HepG2 (cell line): ENCODE results near the gene ARSJ. TPM values are rescaled to one million over a fixed set of nuclear protein-coding genes. Genes with fewer than 3 reads are reported as not detected.

Source experiments
- ATAC-seq: fragments of 200-7000 bp; cut with Tn5 transposase; 3 replicates; pipeline ENCODE4 v1.9.1; 2020; ENCODE audit warnings: mild to moderate bottlenecking, moderate library complexity
- BruUV-seq: library from RNA; stranded (reverse); fragments of 400-500 nt; replicated peaks from 2 replicates; lab custom pipeline; 2021; lab: Mats Ljungman, UMichigan
- CTCF ChIA-PET: fragments of 300-600 bp; formaldehyde crosslinking; extraction: SDS; loops from one replicate; lab custom pipeline; 2021; ENCODE audit warnings: low total read pairs, inconsistent platforms, low intra/inter-chr PET ratio; lab: Yijun Ruan, JAX
- POLR2A ChIA-PET: fragments of 350-600 bp; sonication (Branson Sonifier 250); formaldehyde crosslinking; loops from one replicate; lab custom pipeline; 2020; ENCODE audit warnings: antibody characterized with exemption, inconsistent platforms; lab: Yijun Ruan, JAX
- DNase-seq: peaks from one replicate; pipeline ENCODE4 v3.0.0-alpha.2; 2015; ENCODE audit warnings: low spot score
- FAIRE-seq: peaks from 3 replicates; lab custom pipeline; 2011; peaks lifted over from hg19 to GRCh38; lab: Jason Lieb, UNC
- H2AFZ ChIP-seq: one replicate; pipeline ENCODE4 v1.6.1; 2011; ENCODE audit warnings: low read length, inconsistent platforms
- H3K27ac ChIP-seq: fragments of 300-600 bp; 3 replicates; pipeline ENCODE4 v1.8.0; 2011; ENCODE audit warnings: mixed run types, mild to moderate bottlenecking, mixed read lengths, low read length, inconsistent platforms; ENCODE audit not compliant: insufficient read depth; ENCODE audit errors: extremely low read length
- H3K27me3 ChIP-seq, 2 experiments: fragments of 200-600 bp in 1 of 2; 2 replicates in 1 of 2; 3 replicates in 1 of 2; pipeline versions ENCODE4 v1.6.0 to v1.8.0; 2011; ENCODE audit warnings: low read length in 2 of 2, mild to moderate bottlenecking in 2 of 2, moderate library complexity in 2 of 2, inconsistent platforms in 1 of 2; ENCODE audit not compliant: insufficient read depth in 2 of 2, control insufficient read depth in 1 of 2
- H3K36me3 ChIP-seq, 2 experiments: fragments of 200-600 bp in 1 of 2; replicated peaks in 1 of 2; 2 replicates in 1 of 2; 3 replicates in 1 of 2; pipeline versions ENCODE4 v1.5.1 to v1.8.0; 2011; ENCODE audit warnings: low read length in 2 of 2, inconsistent platforms in 1 of 2; ENCODE audit not compliant: insufficient read depth in 2 of 2, control insufficient read depth in 1 of 2
- H3K4me1 ChIP-seq: 2 replicates; pipeline ENCODE4 v1.5.1; 2012; ENCODE audit warnings: low read length, inconsistent platforms; ENCODE audit not compliant: insufficient read depth
- H3K4me2 ChIP-seq: 2 replicates; pipeline ENCODE4 v1.6.0; 2011; ENCODE audit warnings: low read depth, low read length, inconsistent platforms
- H3K4me3 ChIP-seq, 3 experiments: fragments of 200-600 bp in 1 of 3; sonication (generic), shearing (Covaris generic) in 1 of 3; replicated peaks in 1 of 3; 2 replicates each; pipeline ENCODE4 v1.5.1; 2011 to 2016; ENCODE audit warnings: low read length in 3 of 3, inconsistent platforms in 2 of 3, low read depth in 2 of 3, mild to moderate bottlenecking in 2 of 3, control low read depth in 1 of 3, mixed read lengths in 1 of 3; ENCODE audit not compliant: insufficient read depth in 1 of 3
- H3K79me2 ChIP-seq: one replicate; pipeline ENCODE4 v1.6.1; 2011; ENCODE audit warnings: low read length, inconsistent platforms; ENCODE audit not compliant: insufficient read depth
- H3K9ac ChIP-seq: 2 replicates; pipeline ENCODE4 v1.6.0; 2011; ENCODE audit warnings: mild to moderate bottlenecking, low read depth, low read length, inconsistent platforms; ENCODE audit not compliant: insufficient read depth
- H3K9me3 ChIP-seq: 2 replicates; pipeline ENCODE4 v1.5.1; 2012; ENCODE audit warnings: mild to moderate bottlenecking, low read length
- H4K20me1 ChIP-seq: 2 replicates; pipeline ENCODE4 v1.6.0; 2011; ENCODE audit warnings: inconsistent platforms, mild to moderate bottlenecking, low read length, moderate library complexity; ENCODE audit not compliant: insufficient read depth
- FIP1L1 ChIP-seq: fragments of 200-400 bp; formaldehyde crosslinking; IDR thresholded peaks from 2 replicates; pipeline ENCODE4 v1.6.1; 2018; ENCODE audit warnings: low read depth, mild to moderate bottlenecking, low read length, moderate library complexity, borderline replicate concordance; ENCODE audit not compliant: insufficient read depth
- SCMH1 ChIP-seq: sonication (generic); formaldehyde crosslinking; IDR thresholded peaks from 2 replicates; pipeline ENCODE4 v1.9.0; 2021; ENCODE audit warnings: missing genetic modification reagents, mild to moderate bottlenecking, borderline replicate concordance
- SRY ChIP-seq: sonication (generic); formaldehyde crosslinking; IDR thresholded peaks from 2 replicates; pipeline ENCODE4 v1.8.0; 2022; ENCODE audit warnings: mild to moderate bottlenecking, missing genetic modification reagents
- SUZ12 ChIP-seq: fragments of 150-350 bp; IDR thresholded peaks from 2 replicates; pipeline ENCODE4 v1.6.1; 2014; ENCODE audit warnings: low read depth, low read length
- SYNCRIP ChIP-seq: fragments of 200-400 bp; formaldehyde crosslinking; IDR thresholded peaks from 2 replicates; pipeline ENCODE4 v1.6.1; 2018; ENCODE audit warnings: mild to moderate bottlenecking, low read depth, low read length; ENCODE audit not compliant: insufficient read depth
- ZBTB40 ChIP-seq, 2 experiments: fragments of 450-650 bp in 1 of 2; sonication (generic) in 1 of 2; formaldehyde crosslinking in 1 of 2; IDR thresholded peaks; 2 replicates each; pipeline versions ENCODE4 v1.6.1 to v1.8.0; 2016 to 2022; ENCODE audit warnings: antibody characterized with exemption in 1 of 2, mild to moderate bottlenecking in 1 of 2, missing genetic modification reagents in 1 of 2
- ZBTB42 ChIP-seq: sonication (generic); formaldehyde crosslinking; IDR thresholded peaks from 2 replicates; pipeline ENCODE4 v1.5.0; 2020; ENCODE audit warnings: mild to moderate bottlenecking, missing genetic modification reagents
- whole genome bisulfite sequencing: methylation state at CpG from one replicate; pipeline ENCODE4 v1.1.6; 2017; ENCODE audit warnings: low lambda C conversion rate; 5-methylcytosine and 5-hydroxymethylcytosine counted together
- in situ Hi-C: cut with HindIII; loops from 2 replicates; pipeline ENCODE4 v1.10.0; 2017; ENCODE audit warnings: low pct_unique_long_range_greater_than_20kb; ENCODE audit not compliant: extremely low pct_ligation_motif_present
- intact Hi-C: fragments of 100-400 bp; cut with micrococcal nuclease; formaldehyde crosslinking; loops from one replicate; pipeline ENCODE4 v1.10.0; 2022; ENCODE audit not compliant: unreplicated experiment
- polyA plus RNA-seq, 8 experiments: library from polyadenylated mRNA; depleted of rRNA in 3 of 8; stranded (reverse) in 7 of 8; unstranded in 1 of 8; fragments of >200 nt; fragmentation: Illumina TruSeq in 4 of 8; extraction: Trizol in 4 of 8; gene quantifications; 2 replicates each; pipeline versions ENCODE4 v1.2.1 to v1.2.3, GENCODE V29; 2011 to 2016; ENCODE audit warnings: low read depth in 4 of 8, missing spikeins in 1 of 8, mixed read lengths in 1 of 8; ENCODE audit not compliant: insufficient read depth in 1 of 8
- total RNA-seq, 5 experiments: library from RNA; depleted of rRNA; stranded (reverse); fragments of >200 nt; fragmentation: Illumina TruSeq; extraction: Trizol; gene quantifications; 2 replicates each; pipeline ENCODE4 v1.2.3, GENCODE V29; 2016; ENCODE audit warnings: low read depth in 1 of 5
- TF ChIP-seq, protein P1 (sequence below): sonication (generic); formaldehyde crosslinking; IDR thresholded peaks from 2 replicates; pipeline ENCODE4 v1.4.0; 2020; ENCODE audit warnings: missing genetic modification reagents, borderline replicate concordance
- TF ChIP-seq, protein P2 (sequence below): IDR thresholded peaks from 2 replicates; pipeline ENCODE4 v1.6.1; 2016

Gene ARSJ
- total and polyA plus RNA-seq, 2 of the 13 experiments (the other 11 are each of a cell fraction or from before 2014, with no cell fraction given), result not detected

GRCh38 chr4:113972781-113973180 is 6.7 kb downstream of the ARSJ start:
- Histone ChIP-seq H3K4me1 (no peaks in the 10 kb centered on the region), H2AFZ (no peak overlapping the region), H3K9ac (no peak overlapping the region), H3K79me2 (no peaks in the 10 kb centered on the region), H3K27me3 (no peaks in the 10 kb centered on the region), H3K9me3 (no peaks in the 10 kb centered on the region), H3K36me3 (no peaks in the 10 kb centered on the region), H3K4me2 (no peak overlapping the region), H3K4me3 (no peak overlapping the region), H4K20me1 (no peaks in the 10 kb centered on the region), H3K27ac (no peak overlapping the region)
- in situ Hi-C loops, result no loop called here
- intact Hi-C loops, result no loop called here
- 33% methylated on average over 4 of the region's 4 CpGs for WGBS
- DNase-seq (no peak), ATAC-seq (no peak), FAIRE-seq (no peak)
- no TSS peak for BruUV-seq
- POLR2A ChIA-PET, result no interaction called here
- CTCF ChIA-PET, result no interaction called here
- no peak for TF ChIP-seq SCMH1 (CRISPR knock-in tag)
- TF ChIP-seq SYNCRIP, result no peak
- TF ChIP-seq ZBTB40 (IDR thresholded peaks at IDR 0.05), result no peak
- TF ChIP-seq ZBTB40 (CRISPR knock-in tag; IDR thresholded peaks at IDR 0.05), result no peak
- TF ChIP-seq ZBTB42 (CRISPR knock-in tag), result no peak
- no peak for TF ChIP-seq SUZ12
- TF ChIP-seq SRY (CRISPR knock-in tag), result no peak
- TF ChIP-seq, protein P1, sequence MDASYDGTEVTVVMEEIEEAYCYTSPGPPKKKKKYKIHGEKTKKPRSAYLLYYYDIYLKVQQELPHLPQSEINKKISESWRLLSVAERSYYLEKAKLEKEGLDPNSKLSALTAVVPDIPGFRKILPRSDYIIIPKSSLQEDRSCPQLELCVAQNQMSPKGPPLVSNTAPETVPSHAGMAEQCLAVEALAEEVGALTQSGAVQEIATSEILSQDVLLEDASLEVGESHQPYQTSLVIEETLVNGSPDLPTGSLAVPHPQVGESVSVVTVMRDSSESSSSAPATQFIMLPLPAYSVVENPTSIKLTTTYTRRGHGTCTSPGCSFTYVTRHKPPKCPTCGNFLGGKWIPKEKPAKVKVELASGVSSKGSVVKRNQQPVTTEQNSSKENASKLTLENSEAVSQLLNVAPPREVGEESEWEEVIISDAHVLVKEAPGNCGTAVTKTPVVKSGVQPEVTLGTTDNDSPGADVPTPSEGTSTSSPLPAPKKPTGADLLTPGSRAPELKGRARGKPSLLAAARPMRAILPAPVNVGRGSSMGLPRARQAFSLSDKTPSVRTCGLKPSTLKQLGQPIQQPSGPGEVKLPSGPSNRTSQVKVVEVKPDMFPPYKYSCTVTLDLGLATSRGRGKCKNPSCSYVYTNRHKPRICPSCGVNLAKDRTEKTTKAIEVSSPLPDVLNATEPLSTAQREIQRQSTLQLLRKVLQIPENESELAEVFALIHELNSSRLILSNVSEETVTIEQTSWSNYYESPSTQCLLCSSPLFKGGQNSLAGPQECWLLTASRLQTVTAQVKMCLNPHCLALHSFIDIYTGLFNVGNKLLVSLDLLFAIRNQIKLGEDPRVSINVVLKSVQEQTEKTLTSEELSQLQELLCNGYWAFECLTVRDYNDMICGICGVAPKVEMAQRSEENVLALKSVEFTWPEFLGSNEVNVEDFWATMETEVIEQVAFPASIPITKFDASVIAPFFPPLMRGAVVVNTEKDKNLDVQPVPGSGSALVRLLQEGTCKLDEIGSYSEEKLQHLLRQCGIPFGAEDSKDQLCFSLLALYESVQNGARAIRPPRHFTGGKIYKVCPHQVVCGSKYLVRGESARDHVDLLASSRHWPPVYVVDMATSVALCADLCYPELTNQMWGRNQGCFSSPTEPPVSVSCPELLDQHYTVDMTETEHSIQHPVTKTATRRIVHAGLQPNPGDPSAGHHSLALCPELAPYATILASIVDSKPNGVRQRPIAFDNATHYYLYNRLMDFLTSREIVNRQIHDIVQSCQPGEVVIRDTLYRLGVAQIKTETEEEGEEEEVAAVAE (CRISPR knock-in tag), result no peak
- TF ChIP-seq FIP1L1, result no peak
- TF ChIP-seq, protein P2, sequence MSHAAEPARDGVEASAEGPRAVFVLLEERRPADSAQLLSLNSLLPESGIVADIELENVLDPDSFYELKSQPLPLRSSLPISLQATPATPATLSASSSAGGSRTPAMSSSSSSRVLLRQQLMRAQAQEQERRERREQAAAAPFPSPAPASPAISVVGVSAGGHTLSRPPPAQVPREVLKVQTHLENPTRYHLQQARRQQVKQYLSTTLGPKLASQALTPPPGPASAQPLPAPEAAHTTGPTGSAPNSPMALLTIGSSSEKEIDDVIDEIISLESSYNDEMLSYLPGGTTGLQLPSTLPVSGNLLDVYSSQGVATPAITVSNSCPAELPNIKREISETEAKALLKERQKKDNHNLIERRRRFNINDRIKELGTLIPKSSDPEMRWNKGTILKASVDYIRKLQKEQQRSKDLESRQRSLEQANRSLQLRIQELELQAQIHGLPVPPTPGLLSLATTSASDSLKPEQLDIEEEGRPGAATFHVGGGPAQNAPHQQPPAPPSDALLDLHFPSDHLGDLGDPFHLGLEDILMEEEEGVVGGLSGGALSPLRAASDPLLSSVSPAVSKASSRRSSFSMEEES, result no peak
